ENCODE data around the gene EIF3L.

Gene EIF3L

GRCh38 chr22:37920126-37920525 is 70.9 kb downstream of the EIF3L start:
- TF ChIP-seq RARB (CRISPR knock-in tag; IDR thresholded peaks at IDR 0.05) (no peak), CSDC2 (CRISPR knock-in tag; IDR thresholded peaks at IDR 0.05) (no peak), OSR1 (CRISPR knock-in tag; IDR thresholded peaks at IDR 0.05) (no peak), TCF4 (CRISPR knock-in tag; IDR thresholded peaks at IDR 0.05; ENCODE audit: borderline replicate concordance) (no peak), BACH2 (CRISPR knock-in tag; IDR thresholded peaks at IDR 0.05; ENCODE audit: borderline replicate concordance) (no peak), ZFP3 (CRISPR knock-in tag; IDR thresholded peaks at IDR 0.05) (no peak), CREB5 (CRISPR knock-in tag; IDR thresholded peaks at IDR 0.05; ENCODE audit: low read depth) (no peak), ISL1 (CRISPR knock-in tag; IDR thresholded peaks at IDR 0.05) (no peak), CSRNP3 (CRISPR knock-in tag; IDR thresholded peaks at IDR 0.05) (no peak), GLIS3 (CRISPR knock-in tag; IDR thresholded peaks at IDR 0.05) (no peak), PATZ1 (CRISPR knock-in tag; IDR thresholded peaks at IDR 0.05; ENCODE audit: borderline replicate concordance) (no peak), ZNF565 (CRISPR knock-in tag; conservative IDR thresholded peaks at IDR 0.05; ENCODE audit: low read depth) (no peak), ZNF70 (CRISPR knock-in tag; IDR thresholded peaks at IDR 0.05) (no peak), POU6F1 (CRISPR knock-in tag; IDR thresholded peaks at IDR 0.05; ENCODE audit: borderline replicate concordance, low read depth) (no peak), SNAI2 (CRISPR knock-in tag; IDR thresholded peaks at IDR 0.05) (no peak), TSHZ2 (CRISPR knock-in tag; IDR thresholded peaks at IDR 0.05) (no peak), ZFP30 (CRISPR knock-in tag; IDR thresholded peaks at IDR 0.05) (no peak), ZNF8 (CRISPR knock-in tag; IDR thresholded peaks at IDR 0.05) (no peak), PPARA (CRISPR knock-in tag; IDR thresholded peaks at IDR 0.05; ENCODE audit: borderline replicate concordance) (no peak), ESRRG (CRISPR knock-in tag; IDR thresholded peaks at IDR 0.05) (no peak)
- ATAC-seq = no peak

- ATAC-seq = peak; percentile 40; the same call in 2 of the 3 replicates
- TF ChIP-seq ARNTL (CRISPR knock-in tag; IDR thresholded peaks at IDR 0.05; ENCODE audit: borderline replicate concordance, low read depth) = no peak
- TF ChIP-seq ZFP30 (CRISPR knock-in tag; IDR thresholded peaks at IDR 0.05) = no peak
- TF ChIP-seq CREB5 (CRISPR knock-in tag; IDR thresholded peaks at IDR 0.05; ENCODE audit: low read depth) = no peak
- no peak for TF ChIP-seq PPARA (CRISPR knock-in tag; IDR thresholded peaks at IDR 0.05; ENCODE audit: borderline replicate concordance)
- no peak for TF ChIP-seq ZFP3 (CRISPR knock-in tag; IDR thresholded peaks at IDR 0.05)
- TF ChIP-seq SNAI2 (CRISPR knock-in tag; IDR thresholded peaks at IDR 0.05) = no peak
- no peak for TF ChIP-seq ZNF70 (CRISPR knock-in tag; IDR thresholded peaks at IDR 0.05)
- TF ChIP-seq BACH2 (CRISPR knock-in tag; IDR thresholded peaks at IDR 0.05; ENCODE audit: borderline replicate concordance) = no peak
- no peak for TF ChIP-seq TSHZ2 (CRISPR knock-in tag; IDR thresholded peaks at IDR 0.05)
- TF ChIP-seq GLIS3 (CRISPR knock-in tag; IDR thresholded peaks at IDR 0.05) = no peak
- no peak for TF ChIP-seq POU6F1 (CRISPR knock-in tag; IDR thresholded peaks at IDR 0.05; ENCODE audit: borderline replicate concordance, low read depth)
- no peak for TF ChIP-seq RARB (CRISPR knock-in tag; IDR thresholded peaks at IDR 0.05)
- TF ChIP-seq CSDC2 (CRISPR knock-in tag; IDR thresholded peaks at IDR 0.05) = no peak
Observed at GRCh38 chr22:37922191-37922590, 73.0 kb downstream of the EIF3L start.
